Fibroblast of lung (primary cell): Measurements from ENCODE around the gene IL3.

Experiments
- EZH2 ChIP-seq: IDR thresholded peaks from 2 replicates; pipeline ENCODE4 v1.5.1; 2012; ENCODE audit warnings: low read length, control low read depth, mild to moderate bottlenecking; ENCODE audit errors: missing control alignments
- TF ChIP-seq, protein P1 (sequence below), 2 donors: IDR thresholded peaks in 1 of 2; conservative IDR thresholded peaks in 1 of 2; 1 replicate in 1 of 2; 2 replicates in 1 of 2; pipeline ENCODE4 v1.5.1; 2011 to 2012; ENCODE audit warnings: low read length in 2 of 2, control low read depth in 1 of 2, inconsistent platforms in 1 of 2, low read depth in 1 of 2, mild to moderate bottlenecking in 1 of 2

DNA sequence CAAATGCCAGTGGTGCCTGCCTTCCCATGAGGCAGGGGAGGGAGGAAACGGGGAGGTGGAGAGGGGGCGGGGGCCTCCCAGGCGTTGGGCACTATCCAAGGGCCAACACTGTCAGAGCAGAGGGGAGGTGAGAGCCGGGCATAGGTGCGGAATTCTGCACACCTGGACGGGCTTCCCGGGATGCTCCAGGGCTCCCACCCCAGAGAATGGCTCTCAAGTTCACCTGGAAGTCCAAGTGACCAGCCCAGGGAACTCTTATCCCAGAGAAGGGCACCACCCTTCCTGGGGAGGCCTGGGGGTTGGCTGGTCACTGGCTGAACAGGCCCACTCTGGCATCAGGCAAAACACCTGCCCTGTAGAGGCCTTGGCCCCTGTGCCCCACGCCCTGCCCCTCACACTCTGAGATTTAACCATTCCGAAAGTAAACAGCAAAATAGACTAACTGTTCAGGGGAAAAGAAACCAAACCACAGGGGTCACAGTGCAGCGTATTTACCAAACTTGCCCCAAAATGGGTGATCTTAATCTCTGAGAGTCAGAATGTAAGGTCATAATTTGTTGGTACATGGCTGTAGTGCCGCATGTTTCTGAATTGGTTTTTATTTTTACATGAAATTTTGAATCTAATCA lies 15.9 kb downstream of the IL3 start:
- TF ChIP-seq EZH2, result no peak
- TF ChIP-seq, protein P1, sequence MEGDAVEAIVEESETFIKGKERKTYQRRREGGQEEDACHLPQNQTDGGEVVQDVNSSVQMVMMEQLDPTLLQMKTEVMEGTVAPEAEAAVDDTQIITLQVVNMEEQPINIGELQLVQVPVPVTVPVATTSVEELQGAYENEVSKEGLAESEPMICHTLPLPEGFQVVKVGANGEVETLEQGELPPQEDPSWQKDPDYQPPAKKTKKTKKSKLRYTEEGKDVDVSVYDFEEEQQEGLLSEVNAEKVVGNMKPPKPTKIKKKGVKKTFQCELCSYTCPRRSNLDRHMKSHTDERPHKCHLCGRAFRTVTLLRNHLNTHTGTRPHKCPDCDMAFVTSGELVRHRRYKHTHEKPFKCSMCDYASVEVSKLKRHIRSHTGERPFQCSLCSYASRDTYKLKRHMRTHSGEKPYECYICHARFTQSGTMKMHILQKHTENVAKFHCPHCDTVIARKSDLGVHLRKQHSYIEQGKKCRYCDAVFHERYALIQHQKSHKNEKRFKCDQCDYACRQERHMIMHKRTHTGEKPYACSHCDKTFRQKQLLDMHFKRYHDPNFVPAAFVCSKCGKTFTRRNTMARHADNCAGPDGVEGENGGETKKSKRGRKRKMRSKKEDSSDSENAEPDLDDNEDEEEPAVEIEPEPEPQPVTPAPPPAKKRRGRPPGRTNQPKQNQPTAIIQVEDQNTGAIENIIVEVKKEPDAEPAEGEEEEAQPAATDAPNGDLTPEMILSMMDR (conservative IDR thresholded peaks at IDR 0.05 in 1 of 2, IDR thresholded peaks at IDR 0.05 in 1 of 2; ENCODE audit: low read depth in 1 of 2, low read length in 2 of 2), result no peak
